Measurements from ENCODE around the gene ERP44. TPM values are rescaled to one million over a fixed set of nuclear protein-coding genes. Genes with fewer than 3 reads are reported as not detected.
"Not testable (repeated sequence)": the region's sequence is repeated elsewhere in the genome, so short reads cannot be mapped to it uniquely, and the experiment has no call there.

ERP44 gene
- 1 to 10 TPM; 9.1 to 9.5 TPM for total RNA-seq

- intact Hi-C loops (cut with micrococcal nuclease) = loop anchor here (1.0 to 10.0 kb wide), 11 partner anchors 111 to 1434 kb away; partner anchors contain the start of genes MRPL50, RNF20, SEC61B and STX17
- peaks cover 29% of the 10 kb centered on the region for H3K4me1 Mint-ChIP-seq (ENCODE audit: low read depth)
- H3K36me3 Mint-ChIP-seq (ENCODE audit: low read depth) = peaks cover 9% of the 10 kb centered on the region
- H3K27ac Mint-ChIP-seq = peak within 1 kb of the TSS; percentile 79
- H3K4me3 Mint-ChIP-seq = peak within 1 kb of the TSS; percentile 97
- DNase-seq = peak; percentile 99
- no peaks in the 10 kb centered on the region for H3K9me3 Mint-ChIP-seq
- no peaks in the 10 kb centered on the region for H3K27me3 Mint-ChIP-seq (ENCODE audit: low read depth)
- CTCF ChIA-PET = no interaction called here
Measured at GRCh38 chr9:100098887-100099721, at the start of gene ERP44, which contains the start of gene INVS. ERP44 (minus strand) TSS chr9:100099000; CDS start chr9:100098840, 160 bp downstream. INVS (plus strand) TSS chr9:100099243; CDS start chr9:100104522, 5,279 bp downstream.

DNA sequence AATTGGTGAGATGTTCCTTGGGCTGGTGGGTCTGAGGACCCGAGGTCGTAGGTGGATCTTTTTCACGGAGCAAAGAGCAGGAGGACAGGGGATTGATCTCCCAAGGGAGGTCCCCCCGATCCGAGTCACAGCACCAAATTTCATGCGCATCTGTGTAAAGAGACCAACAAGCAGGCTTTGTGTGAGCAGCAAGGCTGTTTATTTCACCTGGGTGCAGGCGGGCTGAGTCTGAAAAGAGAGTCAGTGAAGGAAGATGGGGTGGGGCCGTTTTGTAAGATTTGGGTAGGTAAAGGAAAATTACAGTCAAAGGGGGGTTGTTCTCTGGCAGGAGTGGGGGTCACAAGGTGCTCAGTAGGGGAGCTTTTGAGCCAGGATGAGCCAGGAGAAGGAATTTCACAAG is 47.2 kb upstream of the ERP44 start:
- H3K4me3 Mint-ChIP-seq; H3K27ac Mint-ChIP-seq; H3K4me1 Mint-ChIP-seq (ENCODE audit: low read depth); H3K27me3 Mint-ChIP-seq (ENCODE audit: low read depth); intact Hi-C loops (cut with micrococcal nuclease); H3K9me3 Mint-ChIP-seq; H3K36me3 Mint-ChIP-seq (ENCODE audit: low read depth); DNase-seq: not testable (repeated sequence)
- CTCF ChIA-PET = interaction anchor here (0.6 kb wide), 1 partner anchor 67 kb away, joined by 5 read pairs; no protein-coding TSS in a partner anchor

GRCh38 chr9:100145167-100145934 is 46.6 kb upstream of the ERP44 start:
- H3K36me3 Mint-ChIP-seq (ENCODE audit: low read depth); CTCF ChIA-PET; DNase-seq; intact Hi-C loops (cut with micrococcal nuclease); H3K4me3 Mint-ChIP-seq; H3K27ac Mint-ChIP-seq; H3K27me3 Mint-ChIP-seq (ENCODE audit: low read depth); H3K4me1 Mint-ChIP-seq (ENCODE audit: low read depth); H3K9me3 Mint-ChIP-seq: not testable (repeated sequence)

- CTCF ChIA-PET = not testable (repeated sequence)
Measured at GRCh38 chr9:100141862-100142261, 43.1 kb upstream of the ERP44 start.

GRCh38 chr9:100140303-100140702 is 41.5 kb upstream of the ERP44 start:
- H3K4me1 Mint-ChIP-seq (ENCODE audit: low read depth); DNase-seq; H3K27ac Mint-ChIP-seq; H3K36me3 Mint-ChIP-seq (ENCODE audit: low read depth); H3K4me3 Mint-ChIP-seq; H3K9me3 Mint-ChIP-seq; intact Hi-C loops (cut with micrococcal nuclease); H3K27me3 Mint-ChIP-seq (ENCODE audit: low read depth); CTCF ChIA-PET: not testable (repeated sequence)

More at GRCh38 chr9:100141862-100142261, 43.1 kb upstream of the ERP44 start:
- intact Hi-C loops (cut with micrococcal nuclease); DNase-seq; H3K4me1 Mint-ChIP-seq (ENCODE audit: low read depth); H3K27ac Mint-ChIP-seq; H3K27me3 Mint-ChIP-seq (ENCODE audit: low read depth); H3K4me3 Mint-ChIP-seq; H3K36me3 Mint-ChIP-seq (ENCODE audit: low read depth); H3K9me3 Mint-ChIP-seq: not testable (repeated sequence)

DNA sequence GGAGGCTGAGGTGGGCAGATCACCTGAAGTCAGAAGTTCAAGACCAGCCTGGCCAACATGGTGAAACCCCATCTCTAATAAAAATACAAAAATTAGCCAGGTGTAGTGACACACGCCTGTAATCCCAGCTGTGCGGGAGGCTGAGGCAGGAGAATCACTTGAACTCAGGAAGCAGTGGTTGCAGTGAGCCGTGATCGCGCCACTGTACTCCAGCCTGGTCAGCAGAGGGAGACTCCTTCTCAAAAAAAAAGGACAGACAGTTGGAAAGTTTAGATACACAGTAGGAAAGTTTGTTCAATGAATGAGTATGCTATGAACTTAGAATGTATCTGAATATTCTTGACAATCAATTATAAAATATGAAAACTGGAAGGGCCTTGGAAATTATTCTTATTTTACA is 38.0 kb upstream of the ERP44 start:
- H3K9me3 Mint-ChIP-seq; DNase-seq; intact Hi-C loops (cut with micrococcal nuclease); H3K4me1 Mint-ChIP-seq (ENCODE audit: low read depth); H3K4me3 Mint-ChIP-seq; H3K27me3 Mint-ChIP-seq (ENCODE audit: low read depth); H3K36me3 Mint-ChIP-seq (ENCODE audit: low read depth); H3K27ac Mint-ChIP-seq; CTCF ChIA-PET: not testable (repeated sequence)

- Mint-ChIP-seq H3K4me3 (no peak overlapping the region), H3K4me1 (ENCODE audit: low read depth) (no peaks in the 10 kb centered on the region), H3K27ac (no peak overlapping the region), H3K36me3 (ENCODE audit: low read depth) (peaks cover 11% of the 10 kb centered on the region), H3K9me3 (no peaks in the 10 kb centered on the region), H3K27me3 (ENCODE audit: low read depth) (no peaks in the 10 kb centered on the region)
- intact Hi-C loops (cut with micrococcal nuclease) = no loop called here
- no peak for DNase-seq
- CTCF ChIA-PET = no interaction called here
Measured at GRCh38 chr9:100134731-100135130, 35.9 kb upstream of the ERP44 start.

DNA sequence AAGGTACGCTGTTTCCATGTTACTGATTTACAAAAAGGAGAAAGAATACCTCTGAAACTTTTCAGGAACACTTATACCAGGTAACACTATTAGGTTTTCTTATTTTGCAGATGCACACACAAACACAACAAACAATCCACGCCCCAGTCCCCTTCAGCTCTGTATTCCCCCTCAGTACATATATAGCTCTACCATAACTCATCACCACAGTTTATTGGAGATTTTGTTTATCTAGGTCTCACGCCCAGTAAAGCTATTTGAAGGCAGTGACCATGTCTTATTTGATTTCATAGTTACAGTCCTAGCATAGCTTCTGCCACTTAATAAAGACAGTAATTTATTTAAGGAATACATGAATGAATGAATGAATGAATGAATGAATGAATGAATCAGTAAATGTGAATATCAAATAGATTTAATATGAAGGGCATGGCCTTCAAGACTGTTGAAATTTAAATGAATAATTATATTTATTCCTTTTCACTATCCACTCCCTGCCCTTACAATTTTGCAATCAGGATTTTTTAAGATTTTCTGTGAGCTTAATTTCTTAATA is 33.2 kb upstream of the ERP44 start:
- H3K4me1 Mint-ChIP-seq (ENCODE audit: low read depth) = no peaks in the 10 kb centered on the region
- H3K27me3 Mint-ChIP-seq (ENCODE audit: low read depth) = no peaks in the 10 kb centered on the region
- no peak overlapping the region for H3K4me3 Mint-ChIP-seq
- intact Hi-C loops (cut with micrococcal nuclease) = no loop called here
- CTCF ChIA-PET = no interaction called here
- H3K36me3 Mint-ChIP-seq (ENCODE audit: low read depth) = peaks cover 20% of the 10 kb centered on the region
- no peak overlapping the region for H3K27ac Mint-ChIP-seq
- no peak for DNase-seq
- H3K9me3 Mint-ChIP-seq = no peaks in the 10 kb centered on the region

DNA sequence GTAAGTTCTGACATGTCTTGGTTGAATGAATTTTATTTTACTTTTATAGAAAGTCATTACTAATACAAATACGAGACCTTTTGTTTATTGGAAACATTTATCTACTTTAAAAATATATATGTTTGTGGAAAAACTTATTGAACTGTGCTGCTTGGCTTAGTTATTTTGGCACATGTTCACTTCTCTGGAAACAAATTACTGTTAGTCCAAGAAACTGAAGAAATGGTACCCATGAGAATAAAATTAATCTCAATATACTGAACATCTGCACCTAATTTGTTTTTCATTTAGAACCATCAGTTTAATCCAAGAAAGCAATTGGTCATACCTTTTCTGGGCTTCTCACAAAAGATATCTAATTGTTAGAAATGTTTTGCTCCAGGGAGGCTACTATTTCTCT is 32.4 kb upstream of the ERP44 start:
- Mint-ChIP-seq H3K4me3 (no peak overlapping the region), H3K27me3 (ENCODE audit: low read depth) (no peaks in the 10 kb centered on the region), H3K4me1 (ENCODE audit: low read depth) (no peaks in the 10 kb centered on the region), H3K9me3 (no peaks in the 10 kb centered on the region), H3K36me3 (ENCODE audit: low read depth) (peaks cover 20% of the 10 kb centered on the region), H3K27ac (no peak overlapping the region)
- no peak for DNase-seq
- intact Hi-C loops (cut with micrococcal nuclease) = no loop called here
- CTCF ChIA-PET = no interaction called here

DNA sequence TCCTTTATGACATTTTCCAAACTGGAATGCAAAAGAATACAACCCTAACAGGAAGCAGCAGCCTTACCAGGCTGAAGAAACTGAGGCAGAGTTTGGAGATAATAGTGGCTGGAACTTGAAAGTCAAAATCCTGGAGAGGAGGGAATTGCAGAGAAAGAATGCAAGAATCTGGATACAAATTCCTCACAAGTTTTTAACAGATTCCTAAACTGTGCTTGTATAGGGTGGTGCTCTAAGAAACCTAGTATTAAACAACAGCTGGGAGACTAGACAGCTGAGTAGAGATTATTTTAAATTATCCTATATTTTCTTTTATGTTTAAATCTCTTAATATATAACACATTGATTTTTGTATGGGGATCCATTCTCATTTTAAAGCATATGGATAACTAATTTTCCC is 31.0 kb upstream of the ERP44 start:
- Mint-ChIP-seq H3K4me1 (ENCODE audit: low read depth) (peaks cover 2% of the 10 kb centered on the region), H3K27me3 (ENCODE audit: low read depth) (no peaks in the 10 kb centered on the region), H3K27ac (no peak overlapping the region), H3K4me3 (no peak overlapping the region), H3K36me3 (ENCODE audit: low read depth) (peaks cover 24% of the 10 kb centered on the region), H3K9me3 (no peaks in the 10 kb centered on the region)
- CTCF ChIA-PET = no interaction called here
- no peak for DNase-seq
- intact Hi-C loops (cut with micrococcal nuclease) = no loop called here

DNA sequence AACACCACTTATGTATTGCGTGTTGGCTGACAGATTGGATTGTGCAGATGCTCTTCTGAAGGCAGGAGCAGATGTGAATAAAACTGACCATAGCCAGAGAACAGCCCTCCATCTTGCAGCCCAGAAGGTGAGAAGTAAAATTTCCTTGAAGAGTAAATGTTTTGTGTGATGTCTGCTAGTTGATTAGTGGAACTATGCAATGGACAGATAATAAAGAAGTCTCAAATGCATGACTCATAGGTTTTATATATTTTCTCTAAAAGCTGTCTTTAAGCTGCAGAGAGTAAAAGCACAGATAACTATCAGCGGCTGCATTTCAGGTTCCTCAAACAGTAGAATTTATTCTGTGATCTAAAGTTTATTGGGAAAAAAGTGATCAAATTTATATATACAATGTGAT is 27.6 kb upstream of the ERP44 start:
- H3K36me3 Mint-ChIP-seq (ENCODE audit: low read depth) = peaks cover 15% of the 10 kb centered on the region
- DNase-seq = no peak
- intact Hi-C loops (cut with micrococcal nuclease) = no loop called here
- H3K9me3 Mint-ChIP-seq = no peaks in the 10 kb centered on the region
- H3K27me3 Mint-ChIP-seq (ENCODE audit: low read depth) = no peaks in the 10 kb centered on the region
- CTCF ChIA-PET = no interaction called here
- H3K4me3 Mint-ChIP-seq = no peak overlapping the region
- H3K4me1 Mint-ChIP-seq (ENCODE audit: low read depth) = peaks cover 2% of the 10 kb centered on the region
- H3K27ac Mint-ChIP-seq = no peak overlapping the region

GRCh38 chr9:100125910-100126309 is 27.1 kb upstream of the ERP44 start:
- intact Hi-C loops (cut with micrococcal nuclease) = no loop called here
- no peak overlapping the region for H3K4me3 Mint-ChIP-seq
- CTCF ChIA-PET = no interaction called here
- H3K9me3 Mint-ChIP-seq = no peaks in the 10 kb centered on the region
- H3K27ac Mint-ChIP-seq = no peak overlapping the region
- DNase-seq = no peak
- peaks cover 15% of the 10 kb centered on the region for H3K36me3 Mint-ChIP-seq (ENCODE audit: low read depth)
- H3K4me1 Mint-ChIP-seq (ENCODE audit: low read depth) = peaks cover 4% of the 10 kb centered on the region
- H3K27me3 Mint-ChIP-seq (ENCODE audit: low read depth) = no peaks in the 10 kb centered on the region
